GM21381 (cell line): Measurements from ENCODE around the gene METTL16.

Source experiments
- ATAC-seq: cut with Tn5 transposase; IDR thresholded peaks from one replicate; pipeline ENCODE4 v1.9.1; 2021; ENCODE audit warnings: mild to moderate bottlenecking, moderate library complexity; ENCODE audit not compliant: unreplicated experiment

Gene METTL16

DNA sequence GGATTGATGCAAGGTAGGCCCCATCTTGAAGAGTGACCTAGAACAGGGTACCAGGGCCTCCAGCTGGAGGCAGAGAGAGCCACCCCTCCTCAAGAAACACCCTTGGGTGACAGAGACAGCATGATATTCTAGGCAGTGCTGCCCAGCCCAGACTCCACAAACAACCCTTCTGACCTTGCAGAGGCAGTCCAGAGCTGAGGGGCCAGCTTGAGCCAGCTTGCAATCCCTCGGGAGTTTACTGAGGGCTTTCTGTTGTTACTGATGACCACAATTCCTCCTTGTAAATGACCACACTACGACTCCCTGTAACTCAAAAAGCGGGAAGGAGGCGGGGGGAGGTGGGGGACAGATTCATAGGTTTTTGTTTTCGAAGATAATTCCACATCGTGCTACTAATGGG, 92.2 kb downstream of the METTL16 start:
- no peak for ATAC-seq

DNA sequence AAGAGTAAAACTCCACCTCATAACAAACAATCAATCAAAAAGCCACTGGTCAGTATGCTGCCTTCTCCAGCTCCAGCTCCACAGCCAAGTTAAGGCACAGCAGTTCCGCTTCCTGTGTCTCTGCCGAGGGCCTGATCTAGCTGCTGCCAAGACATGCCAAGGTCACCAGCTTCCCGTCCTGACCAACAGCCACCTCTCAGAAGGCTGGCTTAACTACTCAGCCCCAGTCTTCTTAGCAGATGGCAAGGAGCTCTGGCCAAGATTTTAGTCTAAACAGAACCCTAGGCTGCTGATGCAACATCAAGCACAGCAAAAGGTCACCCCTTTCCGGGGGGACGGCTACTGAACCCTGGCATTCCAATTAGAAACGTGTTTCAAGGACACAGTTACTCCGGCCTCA, 93.1 kb downstream of the METTL16 start:
- no peak for ATAC-seq

DNA sequence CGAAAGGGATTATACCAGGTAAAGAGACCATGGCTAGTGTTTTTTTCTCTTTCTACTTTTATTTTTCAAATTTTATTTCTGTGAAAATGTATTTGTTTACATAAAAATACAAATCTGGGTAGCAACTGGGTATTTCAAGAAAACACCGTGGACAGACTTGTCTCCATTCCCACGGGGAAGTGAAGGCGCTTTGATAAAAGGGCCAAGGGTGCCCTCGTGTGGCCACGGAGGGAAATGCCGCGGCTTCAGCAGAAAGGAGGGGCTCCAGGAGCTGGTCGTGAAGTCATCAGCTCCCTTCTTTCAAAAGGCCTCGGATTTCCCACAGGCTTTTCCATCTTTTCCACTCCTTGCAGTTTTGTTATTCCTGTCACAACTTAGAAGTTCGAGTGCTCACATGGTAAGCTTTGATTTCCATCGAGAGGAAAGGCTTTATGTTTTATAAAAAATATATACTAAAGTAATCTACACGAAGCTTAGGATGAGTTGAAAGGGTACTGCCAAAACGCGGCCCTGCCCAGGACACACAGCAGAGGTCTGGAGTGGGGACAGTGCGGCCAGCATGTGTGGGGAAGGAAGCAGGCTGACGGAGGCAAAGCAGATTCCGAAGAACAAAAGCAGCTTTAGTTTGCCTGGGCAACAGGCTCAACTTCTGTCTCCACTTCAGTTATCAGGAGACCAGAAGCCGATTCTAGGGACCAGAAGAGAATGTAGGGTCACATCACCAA, 95.5 kb downstream of the METTL16 start:
- no peak for ATAC-seq

GRCh38 chr17:2415081-2415480, 96.6 kb downstream of the METTL16 start:
- no peak for ATAC-seq

- ATAC-seq, result no peak
Measured at GRCh38 chr17:2414446-2415064, 97.1 kb downstream of the METTL16 start.

DNA sequence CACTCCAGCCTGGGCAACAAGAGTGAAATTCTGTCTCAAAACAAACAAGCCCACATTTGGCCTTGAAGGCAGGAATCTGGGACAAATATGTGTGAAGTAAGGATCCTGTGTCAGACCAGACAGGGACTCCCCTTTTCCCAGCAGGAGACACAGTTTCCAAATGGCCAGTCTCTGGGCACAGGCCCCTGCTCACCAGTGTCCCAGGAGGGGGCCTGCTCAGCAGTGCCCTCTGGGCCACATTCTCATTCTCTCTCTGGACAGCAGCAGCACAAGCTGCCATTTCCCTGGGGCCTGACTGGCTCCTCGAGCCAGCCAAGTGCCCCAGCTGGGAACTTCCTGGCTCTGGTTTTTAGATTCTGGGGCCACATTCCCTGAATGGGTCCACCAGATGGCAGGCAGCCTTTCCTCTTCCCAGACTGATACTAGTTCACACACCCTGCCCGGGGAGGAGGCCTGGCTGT, 99.1 kb downstream of the METTL16 start:
- ATAC-seq, result no peak

DNA sequence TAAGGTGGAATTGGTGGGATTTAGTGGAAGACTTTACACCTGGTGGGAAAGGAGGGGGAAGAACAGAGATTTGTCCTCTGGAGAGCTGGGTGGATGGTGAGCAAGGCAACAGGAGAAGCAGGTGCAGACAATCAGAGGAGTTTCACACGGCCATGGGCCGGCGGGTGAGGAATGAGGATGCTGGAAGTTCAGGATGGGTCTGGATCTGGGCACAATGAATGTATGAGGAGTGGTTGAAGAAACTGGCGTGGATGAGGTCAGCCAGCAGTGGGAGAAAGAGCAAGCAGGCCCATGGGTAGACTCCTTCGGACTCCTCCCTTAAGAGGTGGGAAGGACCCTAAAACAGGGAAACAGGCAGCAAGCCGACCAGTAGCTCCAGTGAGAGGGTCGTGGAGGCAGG, 100.7 kb downstream of the METTL16 start:
- no peak for ATAC-seq

DNA sequence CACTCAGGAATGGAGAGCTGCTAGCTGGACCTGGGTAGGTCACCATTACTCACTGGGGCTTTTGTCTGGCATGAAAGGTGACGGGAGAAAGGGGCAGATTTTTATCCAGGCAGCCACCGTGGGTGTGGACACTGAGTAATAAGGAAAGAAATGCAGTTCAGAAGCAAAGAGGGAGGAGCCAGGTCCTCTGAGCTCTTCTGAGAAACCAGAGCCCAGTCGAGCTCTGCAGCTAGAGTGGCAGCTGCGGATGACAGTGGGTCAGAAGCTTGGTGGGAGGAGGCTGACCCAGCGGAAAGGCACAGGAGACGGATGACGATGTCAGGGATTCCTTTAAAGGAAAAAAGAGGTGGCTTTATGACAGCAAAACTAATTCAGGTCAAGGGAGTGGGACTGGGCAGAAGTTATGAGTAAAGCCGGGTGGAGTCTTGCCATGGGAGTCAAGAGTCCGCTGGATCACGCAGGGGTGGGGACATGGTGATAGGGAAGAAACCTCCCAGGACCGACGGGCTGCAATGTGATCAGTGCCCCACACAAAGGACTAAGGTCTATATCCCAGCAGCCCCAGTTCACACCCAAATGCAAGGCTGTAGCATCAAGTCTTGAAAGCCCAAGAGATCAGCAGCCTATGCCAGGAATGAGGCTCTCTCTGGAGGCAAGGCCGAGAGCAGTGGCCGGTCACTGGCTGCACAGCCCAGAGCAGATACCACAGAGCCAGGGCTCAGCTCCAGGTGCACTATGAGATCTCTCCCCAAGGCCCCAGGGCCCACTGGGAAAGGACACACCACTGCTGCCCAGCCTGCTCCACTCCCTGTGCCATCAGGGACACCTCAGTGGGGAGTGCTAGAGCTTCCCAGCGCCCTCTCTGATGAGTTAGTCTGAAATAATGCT, 104.5 kb downstream of the METTL16 start:
- no peak for ATAC-seq

DNA sequence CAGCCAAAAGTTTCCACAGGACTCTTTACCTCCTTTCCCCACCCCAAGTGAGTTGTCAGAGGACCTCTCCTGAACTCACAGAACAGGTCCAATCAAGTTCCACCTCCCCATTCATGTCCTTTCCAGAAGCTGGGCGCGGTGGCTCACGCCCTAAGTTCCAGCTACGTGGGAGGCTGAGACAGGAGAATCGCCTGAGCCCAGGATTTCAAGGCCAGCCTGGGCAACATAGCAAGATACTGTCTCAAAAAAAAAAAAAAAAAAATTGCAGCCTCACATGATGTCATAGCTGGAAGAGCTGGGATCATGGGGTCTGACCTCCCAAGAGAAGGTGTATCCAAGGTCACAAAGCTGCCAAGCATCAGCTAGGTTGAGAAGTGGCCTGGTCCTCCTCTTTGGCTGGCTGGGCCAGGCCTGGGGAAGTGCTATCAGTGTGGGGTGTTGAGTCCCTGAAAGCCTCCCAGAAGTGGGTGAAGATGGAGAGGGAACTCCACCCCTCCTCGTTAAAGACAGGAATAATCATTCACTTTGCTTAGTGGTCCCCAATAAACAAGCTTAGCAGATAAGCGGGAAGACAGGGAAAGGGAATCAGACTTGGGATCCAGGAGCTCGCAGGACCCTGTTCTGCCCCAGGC, 105.3 kb downstream of the METTL16 start:
- no peak for ATAC-seq

- ATAC-seq, result no peak
Measured at GRCh38 chr17:2405247-2405926, 106.3 kb downstream of the METTL16 start.

GRCh38 chr17:2403044-2403443, 108.6 kb downstream of the METTL16 start:
- no peak for ATAC-seq

- no peak for ATAC-seq
Measured at GRCh38 chr17:2402544-2402943, 109.1 kb downstream of the METTL16 start.

DNA sequence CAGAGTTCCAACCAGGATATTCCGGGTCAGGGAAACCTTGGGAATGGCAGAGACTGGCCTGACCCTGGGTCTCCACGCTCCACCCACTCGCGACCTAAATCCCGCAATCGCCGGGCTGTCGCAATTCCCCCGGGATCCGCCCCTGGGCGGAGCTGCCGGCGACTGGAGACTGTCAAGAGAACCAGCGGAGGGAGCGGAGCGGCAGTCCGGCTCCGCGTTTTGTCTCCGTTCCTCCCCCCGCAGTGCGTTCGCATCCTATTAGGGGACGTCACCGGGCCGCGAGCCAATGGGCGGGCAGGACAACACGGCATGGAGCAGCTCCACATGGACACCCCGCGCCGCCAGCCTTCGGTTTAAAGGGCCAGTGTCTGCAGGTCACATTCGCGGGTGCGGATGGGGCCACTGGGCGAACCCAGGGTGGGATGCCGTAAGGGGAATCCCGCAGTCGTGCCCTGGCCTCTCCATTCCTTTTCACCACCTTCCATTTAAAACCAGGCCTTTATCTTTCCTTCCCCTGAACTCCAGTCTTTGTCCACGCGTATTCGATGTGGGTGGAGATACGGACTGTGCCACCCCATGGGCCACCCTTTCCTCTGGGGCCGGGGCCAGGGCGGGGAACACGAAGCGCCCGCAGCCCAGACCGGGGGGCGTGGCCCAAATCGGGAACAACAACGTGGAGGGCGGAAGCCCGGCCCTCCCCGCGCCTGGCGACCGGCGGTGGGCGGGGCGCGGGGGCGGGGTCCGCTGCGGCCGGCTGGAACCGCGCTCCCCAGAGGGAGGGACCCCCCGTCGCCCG, 110.1 kb downstream of the METTL16 start:
- ATAC-seq, result peak; percentile 45

DNA sequence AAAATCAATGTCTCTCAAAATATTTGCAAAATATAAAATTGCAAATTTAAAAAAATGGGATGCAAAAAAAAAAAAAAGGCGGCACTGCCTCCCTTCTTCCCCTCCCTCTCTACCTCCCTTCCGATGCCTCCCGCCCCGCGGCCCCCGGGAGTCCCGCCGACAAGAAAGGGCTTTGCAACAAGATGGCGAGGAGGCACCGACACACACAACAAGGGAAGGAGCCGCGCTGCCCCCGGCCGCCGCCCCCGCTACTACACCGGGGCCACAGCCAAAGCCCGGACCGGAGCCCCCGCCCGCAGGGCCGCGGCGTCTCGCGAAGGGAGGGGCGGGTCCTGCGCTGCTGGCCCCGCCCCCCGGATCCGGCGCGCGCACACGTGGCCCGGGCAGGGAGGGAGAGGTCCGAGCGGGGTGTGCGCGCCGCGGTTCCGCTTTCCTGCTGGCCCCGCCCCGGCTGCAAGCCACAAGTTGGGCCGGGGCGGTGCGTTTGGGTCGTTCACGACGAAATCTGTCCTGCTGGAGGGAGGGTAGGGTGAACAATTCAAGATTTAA, 110.7 kb downstream of the METTL16 start, which contains the start of gene MNT:
Gene MNT (minus strand): TSS at position 184 of the 549 bp plus-strand sequence. CDS start 348 bp downstream, outside the sequence.
- ATAC-seq, result peak; percentile 31

DNA sequence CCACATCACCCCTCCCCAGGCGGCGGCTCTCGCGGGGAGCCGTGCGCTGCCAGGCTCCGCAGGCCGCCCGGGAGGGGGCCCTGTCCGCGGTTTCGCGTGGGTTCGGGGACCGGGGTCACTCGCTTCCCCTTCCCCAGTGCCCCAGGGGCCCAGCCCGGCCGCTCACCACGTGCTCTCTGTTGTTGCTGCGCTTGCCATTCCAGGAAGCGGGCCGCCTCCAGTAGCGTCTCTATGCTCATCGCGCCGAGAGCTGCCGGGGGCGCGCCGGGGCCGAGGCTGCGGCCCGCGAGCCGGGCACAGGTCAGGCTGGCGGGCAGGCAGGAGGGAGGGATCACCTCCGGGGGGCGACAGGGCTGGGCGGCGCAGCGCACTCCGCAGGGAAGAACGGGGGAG, 111.2 kb downstream of the METTL16 start:
- no peak for ATAC-seq

- peak; percentile 39 for ATAC-seq
Measured at GRCh38 chr17:2399572-2400473, 111.9 kb downstream of the METTL16 start.

DNA sequence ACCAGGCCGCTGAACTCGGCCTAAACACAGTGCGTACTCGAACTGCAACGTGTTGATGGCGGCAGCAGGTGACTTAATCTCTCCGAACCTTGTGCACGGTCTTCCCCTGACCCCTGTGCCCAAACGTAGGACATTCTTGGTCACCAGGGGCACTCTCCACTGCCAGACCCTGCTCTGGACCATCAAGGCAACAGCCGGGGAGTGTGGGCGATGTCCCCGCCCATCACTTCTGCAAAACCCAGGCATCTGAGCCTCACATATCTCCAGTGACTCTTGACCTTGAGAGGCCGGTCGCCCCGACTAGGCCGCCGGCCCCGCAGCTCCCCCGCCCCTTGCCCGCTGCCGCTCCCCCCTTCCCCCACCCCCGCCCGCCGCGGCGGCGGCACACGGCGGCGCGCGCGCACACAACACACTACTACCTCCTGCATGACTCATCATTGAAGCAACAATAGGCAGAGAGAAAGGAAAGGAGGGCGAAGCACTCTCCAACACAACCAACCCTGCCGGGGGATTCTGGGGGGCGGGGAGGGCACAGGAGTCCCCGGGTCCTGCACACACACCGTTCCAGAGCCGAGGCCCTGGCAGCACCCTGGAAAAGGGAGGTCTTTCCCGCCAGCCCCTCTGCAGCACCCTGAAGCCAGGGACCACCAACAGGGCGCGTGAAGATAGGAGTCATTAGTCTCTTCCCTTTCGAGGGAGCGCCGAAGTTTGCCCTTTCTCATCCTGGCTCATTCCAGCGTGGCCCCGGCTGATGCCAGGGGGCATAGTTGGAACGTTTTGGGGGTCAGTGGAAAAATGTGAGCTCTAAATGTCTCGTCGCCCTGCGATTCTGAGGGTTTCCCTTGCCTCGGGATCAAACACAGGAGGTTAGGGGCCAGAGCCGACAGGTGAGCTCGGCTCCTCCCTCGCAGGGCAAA, 112.8 kb downstream of the METTL16 start:
- ATAC-seq, result no peak
